Lower leg skin (tissue), 3 donors: ENCODE data around the gene ZBTB7C.

Experiments used
- POLR2A ChIP-seq, 2 donors: fragments of 450-650 bp; IDR thresholded peaks; one replicate each; pipeline ENCODE4 v1.6.1; 2016 to 2017; ENCODE audit warnings: antibody characterized with exemption in 2 of 2, mild to moderate bottlenecking in 1 of 2, moderate library complexity in 1 of 2
- TF ChIP-seq, protein P1 (sequence below), 3 donors: fragments of 450-650 bp; IDR thresholded peaks; one replicate each; pipeline ENCODE4 v1.5.1; 2016; ENCODE audit warnings: antibody characterized with exemption in 3 of 3, mild to moderate bottlenecking in 3 of 3, moderate library complexity in 2 of 3

DNA sequence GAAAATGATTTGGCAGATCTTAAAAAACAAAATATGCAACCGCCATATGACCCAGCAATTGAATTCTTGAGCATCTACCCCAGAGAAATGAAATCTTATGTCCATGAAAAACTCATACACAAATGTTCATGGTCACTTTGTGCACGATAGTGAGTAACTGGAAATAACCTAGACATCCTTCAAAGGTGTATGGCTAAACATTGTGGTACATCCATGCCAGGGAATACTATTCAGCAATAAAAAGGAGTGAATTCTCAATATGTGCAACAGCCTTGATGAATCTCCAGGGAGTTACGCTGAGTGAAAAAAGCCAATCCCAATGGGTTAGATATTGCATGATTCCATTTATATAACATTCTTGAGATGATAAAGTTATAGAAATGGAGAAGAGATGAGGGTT, 366.0 kb downstream of the ZBTB7C start:
- TF ChIP-seq POLR2A (IDR thresholded peaks at IDR 0.05): no peak
- TF ChIP-seq, protein P1, sequence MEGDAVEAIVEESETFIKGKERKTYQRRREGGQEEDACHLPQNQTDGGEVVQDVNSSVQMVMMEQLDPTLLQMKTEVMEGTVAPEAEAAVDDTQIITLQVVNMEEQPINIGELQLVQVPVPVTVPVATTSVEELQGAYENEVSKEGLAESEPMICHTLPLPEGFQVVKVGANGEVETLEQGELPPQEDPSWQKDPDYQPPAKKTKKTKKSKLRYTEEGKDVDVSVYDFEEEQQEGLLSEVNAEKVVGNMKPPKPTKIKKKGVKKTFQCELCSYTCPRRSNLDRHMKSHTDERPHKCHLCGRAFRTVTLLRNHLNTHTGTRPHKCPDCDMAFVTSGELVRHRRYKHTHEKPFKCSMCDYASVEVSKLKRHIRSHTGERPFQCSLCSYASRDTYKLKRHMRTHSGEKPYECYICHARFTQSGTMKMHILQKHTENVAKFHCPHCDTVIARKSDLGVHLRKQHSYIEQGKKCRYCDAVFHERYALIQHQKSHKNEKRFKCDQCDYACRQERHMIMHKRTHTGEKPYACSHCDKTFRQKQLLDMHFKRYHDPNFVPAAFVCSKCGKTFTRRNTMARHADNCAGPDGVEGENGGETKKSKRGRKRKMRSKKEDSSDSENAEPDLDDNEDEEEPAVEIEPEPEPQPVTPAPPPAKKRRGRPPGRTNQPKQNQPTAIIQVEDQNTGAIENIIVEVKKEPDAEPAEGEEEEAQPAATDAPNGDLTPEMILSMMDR (IDR thresholded peaks at IDR 0.05): no peak
